T-helper 17 cell (primary cell): ENCODE data around the gene SREBF2. TPM values are rescaled to one million over a fixed set of nuclear protein-coding genes. Genes with fewer than 3 reads are reported as not detected.

Experiments
- ATAC-seq: fragments of 150-1000 bp; cut with Tn5 transposase; 2 replicates; pipeline ENCODE4 v1.10.0; 2021; ENCODE audit warnings: mild to moderate bottlenecking, moderate library complexity
- DNase-seq, 3 donors: peaks; one replicate each; pipeline versions ENCODE4 v3.0.0 to v3.0.0-alpha.2; 2020 to 2021
- H3K9me3 ChIP-seq: one replicate; pipeline ENCODE4 v1.7.0; 2013; ENCODE audit warnings: low read length, mild to moderate bottlenecking; ENCODE audit not compliant: control insufficient read depth, poor library complexity, severe bottlenecking
- H3K27ac Mint-ChIP-seq: one replicate; pipeline ENCODE4 v1.8.0; 2022; ENCODE audit warnings: mild to moderate bottlenecking, moderate library complexity, mixed read lengths
- H3K27me3 Mint-ChIP-seq: one replicate; pipeline ENCODE4 v1.8.0; 2022; ENCODE audit warnings: mixed read lengths
- H3K36me3 Mint-ChIP-seq: one replicate; pipeline ENCODE4 v1.8.0; 2022; ENCODE audit warnings: low read depth, mixed read lengths
- H3K4me1 Mint-ChIP-seq: one replicate; pipeline ENCODE4 v1.8.0; 2022; ENCODE audit warnings: mild to moderate bottlenecking, mixed read lengths
- H3K4me3 Mint-ChIP-seq: one replicate; pipeline ENCODE4 v1.8.0; 2022; ENCODE audit warnings: mild to moderate bottlenecking, moderate library complexity, mixed read lengths
- total RNA-seq, 4 donors: library from RNA in 2 of 4; stranded (reverse) in 2 of 4; gene quantifications; one replicate each; pipeline ENCODE4 v1.2.3 and lab custom pipeline; 2022 to 2026

The SREBF2 gene
- total RNA-seq, 2 donors from 2014 or later: 102 to 106 TPM

DNA sequence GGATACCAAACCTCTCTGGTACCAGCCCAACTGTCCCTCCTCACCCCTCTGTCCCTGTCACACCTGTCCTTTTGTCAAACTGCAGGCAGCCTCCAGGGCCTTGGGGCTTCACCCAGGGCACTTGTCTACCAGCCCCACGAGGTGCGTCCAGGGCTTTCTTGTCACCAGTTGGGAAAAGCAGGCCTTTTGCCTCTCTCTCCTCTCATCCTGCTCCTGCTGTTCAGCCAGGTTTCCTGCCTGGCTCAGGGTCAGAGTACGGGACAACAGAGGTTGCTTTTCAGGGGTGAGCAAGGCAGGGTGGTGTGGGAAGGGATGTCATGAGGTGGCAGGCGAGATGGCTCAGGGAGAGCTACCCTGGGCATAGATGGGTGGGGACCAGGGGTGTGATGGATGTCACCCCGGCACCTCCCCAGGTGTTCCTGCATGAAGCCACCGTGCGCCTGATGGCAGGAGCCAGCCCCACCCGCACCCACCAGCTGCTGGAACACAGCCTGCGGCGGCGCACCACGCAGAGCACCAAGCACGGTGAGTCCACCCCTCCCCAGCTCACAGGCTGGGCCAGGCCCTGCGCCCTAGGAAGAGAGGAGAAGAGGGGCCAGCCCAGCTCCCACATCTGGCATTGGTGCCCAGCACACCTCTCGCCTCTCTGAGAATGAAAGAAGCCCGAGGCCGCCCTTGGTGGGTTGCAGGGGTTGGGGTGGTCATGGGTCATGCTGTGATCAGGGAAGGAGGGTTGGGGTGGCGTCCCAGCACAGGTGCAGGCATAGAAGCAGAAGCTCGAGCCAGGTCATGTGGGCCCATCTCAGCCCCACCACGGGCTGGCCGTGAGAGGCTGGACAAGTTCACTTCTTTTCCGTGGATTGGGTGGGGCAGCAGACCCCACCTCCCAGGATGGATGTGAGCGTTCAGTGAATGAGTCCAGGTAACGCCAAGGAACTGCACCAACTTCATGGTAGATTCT, 71.8 kb downstream of the SREBF2 start:
- Mint-ChIP-seq H3K27ac (no peak overlapping the region), H3K4me3 (peak overlapping the region; percentile 45), H3K4me1 (peaks cover 16% of the 10 kb centered on the region), H3K27me3 (peaks cover 5% of the 10 kb centered on the region), H3K36me3 (peaks cover 2% of the 10 kb centered on the region)
- DNase-seq (no peak), ATAC-seq (no peak)
- H3K9me3 ChIP-seq: no peaks in the 10 kb centered on the region

DNA sequence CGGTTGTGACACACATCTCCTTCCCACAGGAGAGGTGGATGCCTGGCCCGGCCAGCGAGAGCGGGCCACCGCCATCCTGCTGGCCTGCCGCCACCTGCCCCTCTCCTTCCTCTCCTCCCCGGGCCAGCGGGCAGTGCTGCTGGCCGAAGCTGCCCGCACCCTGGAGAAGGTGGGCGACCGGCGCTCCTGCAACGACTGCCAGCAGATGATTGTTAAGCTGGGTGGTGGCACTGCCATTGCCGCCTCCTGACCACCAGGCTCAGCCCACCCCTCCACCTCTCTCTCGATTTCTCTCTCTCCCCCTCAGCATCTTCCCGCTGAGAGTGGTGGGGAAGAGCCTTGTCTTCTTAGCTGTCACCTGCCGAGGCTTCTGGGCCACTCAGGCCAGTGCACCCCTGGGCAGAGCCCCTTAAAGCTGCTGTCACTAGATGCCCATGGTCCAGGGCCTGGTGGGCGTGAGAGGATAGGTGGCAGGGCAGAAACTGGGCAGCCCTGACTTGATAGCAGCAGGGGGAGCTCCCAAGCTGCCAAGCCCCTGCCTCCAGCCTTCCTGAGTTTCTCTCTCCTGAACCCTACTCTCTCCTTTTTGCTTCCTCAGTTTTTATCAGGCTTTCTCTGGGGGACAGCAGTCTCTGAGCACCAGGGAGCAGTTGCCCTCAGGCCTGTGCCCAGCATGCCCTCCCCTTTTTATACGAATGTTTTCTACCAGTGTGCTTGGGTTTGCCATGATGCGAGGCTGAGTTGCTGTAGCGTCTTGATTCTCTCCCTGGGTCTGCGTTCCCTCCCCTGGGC, 72.7 kb downstream of the SREBF2 start:
- Mint-ChIP-seq H3K27ac (no peak overlapping the region), H3K4me1 (peaks cover 16% of the 10 kb centered on the region), H3K27me3 (peaks cover 5% of the 10 kb centered on the region), H3K36me3 (peaks cover 2% of the 10 kb centered on the region), H3K4me3 (no peak overlapping the region)
- DNase-seq: no peak
- no peaks in the 10 kb centered on the region for H3K9me3 ChIP-seq
- ATAC-seq: no peak

DNA sequence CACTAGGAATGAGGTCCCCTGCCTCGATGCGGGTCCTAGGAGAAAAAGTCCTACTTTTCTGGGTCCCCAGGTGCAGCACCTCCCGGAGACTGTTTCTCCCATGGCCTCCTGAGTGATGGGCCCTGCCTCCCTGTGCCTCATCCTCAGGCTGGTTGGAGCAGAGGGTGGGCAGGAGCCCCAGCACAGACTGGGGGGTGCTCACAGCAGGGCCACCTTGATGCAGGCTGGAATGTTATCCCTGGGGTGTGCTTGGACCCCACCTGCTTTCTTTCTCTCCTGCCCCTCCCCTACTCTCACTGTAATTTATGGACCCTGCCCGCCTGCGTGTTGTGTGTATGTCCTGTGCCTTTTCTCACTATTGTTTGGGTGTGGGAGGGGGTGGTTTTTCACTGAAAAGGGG, 73.9 kb downstream of the SREBF2 start:
- ATAC-seq: no peak

DNA sequence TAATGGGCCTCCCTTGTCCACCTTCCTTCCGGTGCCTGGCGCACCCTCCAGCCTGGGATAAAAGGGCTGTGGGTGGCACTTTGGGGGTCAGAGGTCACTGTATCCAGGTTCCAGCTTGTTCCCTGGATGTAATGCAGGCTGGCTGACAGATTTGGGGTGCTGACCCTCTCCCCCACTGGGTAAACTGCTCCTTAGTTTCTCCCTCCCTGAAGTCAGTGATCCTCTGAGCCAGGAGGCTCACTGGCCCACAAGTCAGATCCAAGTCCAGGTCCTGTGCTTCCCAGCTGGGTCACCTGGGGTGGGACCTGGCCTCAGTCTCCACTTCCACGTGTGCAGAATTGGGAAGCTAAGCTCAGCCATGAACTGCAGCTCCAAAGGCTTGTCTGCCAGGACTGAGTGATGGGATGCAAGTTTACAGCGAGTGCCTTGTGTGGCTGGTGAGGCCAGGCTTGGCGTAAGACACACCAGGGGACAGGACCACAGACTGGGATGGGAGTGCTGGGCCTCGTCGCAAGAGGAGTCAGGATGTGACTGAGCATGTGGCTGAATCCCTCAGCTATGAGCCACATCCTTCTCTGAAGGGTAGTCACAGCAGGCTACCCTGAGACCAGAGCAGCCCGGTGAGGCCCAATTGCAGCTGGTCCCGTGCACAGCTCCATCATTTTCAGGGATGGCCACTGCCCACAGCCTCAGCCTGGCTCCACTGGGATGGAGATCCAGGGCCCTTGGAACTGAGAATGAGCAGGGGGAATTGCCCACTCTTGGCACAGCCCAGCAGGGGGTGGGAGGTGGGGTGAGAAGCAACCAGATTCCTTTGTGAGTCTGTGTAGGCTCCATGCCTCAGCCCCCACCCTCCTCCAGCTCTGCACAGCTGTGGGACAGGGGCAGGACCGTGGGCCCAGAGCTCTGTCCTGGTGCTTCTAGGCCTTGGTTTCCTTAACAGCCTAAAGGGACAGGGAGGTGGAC, 74.8 kb downstream of the SREBF2 start:
- no peak for ATAC-seq
- Mint-ChIP-seq H3K4me1 (peaks cover 21% of the 10 kb centered on the region), H3K4me3 (peak overlapping the region; percentile 86), H3K27ac (peak overlapping the region; percentile 68), H3K27me3 (peaks cover 20% of the 10 kb centered on the region), H3K36me3 (peaks cover 2% of the 10 kb centered on the region)
- DNase-seq: no peak
- H3K9me3 ChIP-seq: no peaks in the 10 kb centered on the region

More for the DNA sequence above, 73.9 kb downstream of the SREBF2 start:
- no peaks in the 10 kb centered on the region for H3K9me3 ChIP-seq
- no peak for DNase-seq
- peak overlapping the region; percentile 68 for H3K27ac Mint-ChIP-seq
- H3K36me3 Mint-ChIP-seq: peaks cover 2% of the 10 kb centered on the region
- peaks cover 11% of the 10 kb centered on the region for H3K27me3 Mint-ChIP-seq
- H3K4me1 Mint-ChIP-seq: peaks cover 20% of the 10 kb centered on the region
- no peak overlapping the region for H3K4me3 Mint-ChIP-seq

DNA sequence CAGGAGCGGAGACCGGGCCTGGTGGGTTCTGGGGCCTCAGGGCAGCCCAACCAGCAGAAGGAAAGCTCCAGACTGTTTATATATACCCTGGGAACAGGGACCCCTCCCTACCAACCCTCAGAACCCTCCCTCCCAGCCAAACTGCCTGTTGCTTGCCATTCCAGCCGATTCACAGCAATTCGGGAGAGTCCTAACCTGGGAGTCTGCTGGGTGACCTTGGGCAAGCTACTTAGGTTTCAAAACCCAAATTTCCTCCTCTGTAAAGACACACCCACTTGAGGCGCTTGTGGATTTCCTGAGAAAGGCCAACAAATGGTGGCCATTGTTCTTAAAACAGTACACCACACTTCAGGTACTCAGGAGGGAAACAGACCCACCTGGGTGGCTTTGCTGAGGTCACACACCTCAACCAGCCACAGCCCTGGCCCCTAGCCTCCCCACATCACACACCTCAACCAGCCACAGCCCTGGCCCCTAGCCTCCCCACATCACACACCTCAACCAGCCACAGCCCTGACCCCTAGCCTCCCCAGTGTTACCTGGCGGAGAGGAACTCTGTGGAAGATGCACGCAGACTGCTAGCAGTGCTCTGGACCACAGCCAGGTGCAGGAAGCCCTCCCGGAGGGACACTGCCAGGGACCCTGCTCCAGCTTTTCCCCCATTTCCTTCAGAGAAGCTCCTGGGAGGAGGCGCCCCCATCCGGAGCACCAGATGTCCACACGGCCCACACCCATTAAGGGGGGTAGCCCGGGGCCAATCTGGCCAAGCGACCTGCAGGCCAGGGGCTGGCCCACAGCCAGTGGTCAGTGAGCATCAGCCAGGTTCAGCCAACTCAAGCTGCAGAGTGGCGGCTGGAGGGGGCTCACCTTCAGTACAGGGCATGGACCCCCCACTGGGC, 75.8 kb downstream of the SREBF2 start:
- Mint-ChIP-seq H3K36me3 (peaks cover 2% of the 10 kb centered on the region), H3K4me1 (peaks cover 25% of the 10 kb centered on the region), H3K27me3 (peaks cover 28% of the 10 kb centered on the region), H3K4me3 (peak overlapping the region; percentile 86), H3K27ac (peak overlapping the region; percentile 68)
- no peaks in the 10 kb centered on the region for H3K9me3 ChIP-seq
- DNase-seq: no peak
- ATAC-seq: peak; percentile 50

DNA sequence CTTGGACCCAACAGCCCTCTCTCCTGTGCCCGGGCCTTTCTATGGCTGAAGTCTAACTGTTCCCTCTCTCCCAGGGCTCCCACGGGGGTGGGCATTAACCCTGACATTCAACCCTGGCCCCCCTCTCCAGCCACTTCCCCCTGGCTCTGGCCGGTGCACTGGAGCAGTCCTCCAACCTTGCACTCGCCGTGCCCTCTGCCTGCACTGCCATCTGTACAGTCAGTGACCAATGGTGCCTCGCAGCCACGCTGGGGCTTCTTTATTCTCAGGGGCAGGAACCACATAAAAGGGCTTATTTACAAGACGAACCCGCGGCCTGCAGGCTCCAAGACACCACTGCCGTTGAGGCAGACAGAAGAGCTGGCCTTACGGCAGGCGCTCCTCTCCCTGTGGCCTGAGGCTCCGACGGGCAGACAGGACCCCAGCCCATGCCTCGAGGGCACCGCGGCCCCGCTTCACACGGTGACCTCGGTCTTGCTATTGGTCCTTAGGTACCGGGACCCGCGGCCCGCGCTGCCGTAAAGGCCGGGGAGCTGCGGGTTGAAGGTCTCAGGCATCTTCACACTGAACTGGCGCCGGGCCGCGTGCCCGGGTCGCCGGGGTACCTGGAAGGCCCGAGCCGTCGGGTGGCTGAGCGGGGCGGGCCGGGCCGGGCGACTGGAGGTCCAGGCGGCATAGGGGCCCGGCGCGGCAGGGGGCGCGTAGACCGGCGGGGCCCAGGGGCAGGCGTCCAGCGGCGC, 76.6 kb downstream of the SREBF2 start:
- Mint-ChIP-seq H3K27ac (peak overlapping the region; percentile 68), H3K36me3 (peaks cover 2% of the 10 kb centered on the region), H3K4me3 (peak overlapping the region; percentile 82), H3K4me1 (peaks cover 25% of the 10 kb centered on the region), H3K27me3 (peaks cover 28% of the 10 kb centered on the region)
- DNase-seq: no peak
- ATAC-seq: no peak
- no peaks in the 10 kb centered on the region for H3K9me3 ChIP-seq

DNA sequence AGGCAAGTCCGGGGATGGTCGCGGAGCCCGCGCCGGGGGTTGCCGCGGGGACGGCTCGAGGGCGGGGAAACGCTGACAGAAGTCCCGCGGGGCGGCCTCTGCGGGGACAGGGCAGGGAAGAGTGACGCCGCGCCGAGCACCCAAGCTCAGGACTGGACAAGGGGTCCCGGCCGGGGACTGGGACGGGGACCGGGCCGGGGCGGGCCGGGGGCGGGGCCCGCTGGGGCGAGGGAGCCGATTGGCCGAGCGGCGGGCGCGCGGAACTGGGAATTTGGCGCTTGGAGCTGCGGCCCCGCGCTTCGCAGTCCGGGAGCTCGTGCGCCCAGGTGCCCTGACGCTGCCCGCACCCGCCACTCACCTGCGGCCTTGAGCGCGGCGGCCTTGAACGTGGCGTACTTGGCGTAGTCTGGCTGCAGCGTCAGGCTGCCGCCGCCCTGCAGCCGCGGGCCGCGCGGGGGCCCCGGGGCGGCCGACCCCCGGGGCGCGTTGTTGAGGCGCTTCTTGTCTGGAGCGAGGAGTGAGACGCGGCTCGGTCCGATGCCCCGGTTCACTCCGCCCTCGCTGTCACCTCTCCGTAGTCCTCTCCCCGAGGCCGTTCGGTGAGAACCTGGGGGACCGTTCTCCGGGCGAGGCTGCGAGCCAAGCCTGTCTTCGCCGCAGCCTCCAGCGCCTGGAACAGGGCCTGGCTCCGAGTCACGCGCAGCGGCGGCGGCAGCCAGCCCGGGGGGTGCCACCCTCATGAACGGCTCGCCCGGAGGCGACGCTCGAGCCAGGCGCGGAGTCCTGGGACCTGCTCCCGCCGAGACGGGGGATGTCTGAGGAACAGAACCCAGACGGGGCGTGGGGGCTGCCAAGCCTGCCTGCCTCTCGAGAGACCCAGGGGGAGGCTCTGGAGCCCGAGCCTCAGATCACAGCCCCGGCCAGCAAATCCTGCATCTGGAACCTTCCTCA, 77.4 kb downstream of the SREBF2 start:
- H3K36me3 Mint-ChIP-seq: peaks cover 2% of the 10 kb centered on the region
- H3K27ac Mint-ChIP-seq: no peak overlapping the region
- DNase-seq (no peak), ATAC-seq (peak; percentile 48)
- peaks cover 25% of the 10 kb centered on the region for H3K4me1 Mint-ChIP-seq
- peak overlapping the region; percentile 85 for H3K4me3 Mint-ChIP-seq
- no peaks in the 10 kb centered on the region for H3K9me3 ChIP-seq
- peaks cover 28% of the 10 kb centered on the region for H3K27me3 Mint-ChIP-seq

DNA sequence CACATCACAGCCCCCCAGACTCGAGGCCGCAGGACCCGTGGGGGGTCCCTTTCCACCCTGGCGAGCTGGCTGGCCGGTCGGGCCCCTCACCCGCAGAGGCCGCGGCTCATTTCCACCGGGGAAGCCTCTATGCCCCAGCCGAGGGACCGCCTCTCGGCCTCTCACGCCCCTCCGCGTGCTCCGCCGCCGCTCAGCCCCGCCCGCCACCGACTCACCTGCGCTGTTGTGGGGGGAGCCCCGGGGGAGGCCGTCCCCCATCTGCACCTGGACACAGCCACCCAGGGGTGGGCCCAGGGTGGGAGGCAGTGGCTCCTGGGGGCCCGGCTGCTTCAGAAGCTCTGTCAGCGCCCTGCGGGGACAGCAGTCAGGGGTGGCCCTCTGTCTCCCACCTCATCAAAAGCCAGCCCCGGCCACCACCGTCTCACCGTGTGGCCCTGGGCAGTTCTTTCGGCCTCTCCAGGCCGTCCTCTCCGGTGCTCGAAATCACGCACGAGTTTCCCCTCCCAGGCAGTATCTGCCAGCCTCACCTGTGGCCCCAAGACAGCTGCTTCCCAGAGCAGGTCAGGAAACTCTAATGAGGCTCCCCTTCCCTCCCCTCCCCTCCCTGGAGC, 78.2 kb downstream of the SREBF2 start:
- H3K4me1 Mint-ChIP-seq: peaks cover 23% of the 10 kb centered on the region
- peak overlapping the region; percentile 85 for H3K4me3 Mint-ChIP-seq
- H3K27me3 Mint-ChIP-seq: peaks cover 28% of the 10 kb centered on the region

DNA sequence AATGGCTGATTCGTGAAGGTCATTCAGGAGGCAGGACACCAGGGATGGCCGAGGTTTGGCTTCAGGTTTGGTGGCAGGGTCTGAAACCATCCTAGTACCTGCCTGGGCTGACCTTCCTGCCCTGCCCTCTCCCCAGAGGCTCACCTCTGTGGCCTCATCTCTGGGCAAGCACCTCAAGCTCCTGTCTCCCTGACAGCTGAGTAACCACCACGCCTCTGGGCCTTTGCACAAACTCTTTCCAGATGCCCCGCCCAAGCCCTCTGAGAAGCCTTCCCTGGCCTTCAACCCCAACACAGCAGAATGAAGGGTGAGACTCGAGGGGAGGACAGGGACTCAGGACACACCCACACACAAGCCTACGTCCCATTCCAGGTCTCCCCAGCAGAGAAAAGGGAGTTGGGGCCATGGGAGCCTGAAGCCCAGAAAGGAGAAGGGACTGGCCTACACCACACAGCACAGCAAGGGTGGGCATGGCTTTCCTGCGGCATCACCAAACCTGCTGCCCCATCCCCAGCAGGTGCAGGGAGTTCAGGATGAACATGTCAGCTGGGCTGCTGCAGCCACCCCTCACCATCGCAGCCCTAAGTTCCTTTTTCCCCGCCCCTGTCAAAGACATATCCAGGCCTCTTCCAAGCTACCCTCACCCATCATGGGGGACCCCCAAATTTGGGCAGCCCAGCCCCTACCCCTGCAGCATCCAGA, 79.6 kb downstream of the SREBF2 start:
- Mint-ChIP-seq H3K4me3 (no peak overlapping the region), H3K36me3 (no peaks in the 10 kb centered on the region), H3K27ac (peak overlapping the region; percentile 51), H3K27me3 (peaks cover 28% of the 10 kb centered on the region), H3K4me1 (peaks cover 24% of the 10 kb centered on the region)
- no peaks in the 10 kb centered on the region for H3K9me3 ChIP-seq
- DNase-seq (no peak), ATAC-seq (no peak)

More for the DNA sequence above, 78.2 kb downstream of the SREBF2 start:
- H3K27ac Mint-ChIP-seq: no peak overlapping the region
- no peak for DNase-seq
- no peaks in the 10 kb centered on the region for H3K36me3 Mint-ChIP-seq
- ATAC-seq: no peak
- no peaks in the 10 kb centered on the region for H3K9me3 ChIP-seq
